Natural killer cell (primary cell): ENCODE results near the gene LIMS2. TPM values are rescaled to one million over a fixed set of nuclear protein-coding genes. Genes with fewer than 3 reads are reported as not detected.

Source experiments
- ATAC-seq, 3 donors: fragments of 150-1000 bp in 2 of 3; fragments of 200-7000 bp in 1 of 3; cut with Tn5 transposase; 1 replicate in 1 of 3; 2 replicates in 2 of 3; pipeline ENCODE4 v1.10.0; 2021; ENCODE audit warnings: mild to moderate bottlenecking in 2 of 3, moderate library complexity in 2 of 3
- DNase-seq, 2 donors: peaks; one replicate each; pipeline versions ENCODE4 v3.0.0 to v3.0.0-alpha.2; 2013 to 2021; ENCODE audit warnings: mixed read lengths in 1 of 2
- H3K27ac ChIP-seq: one replicate; pipeline ENCODE4 v1.5.1; 2013; ENCODE audit warnings: mild to moderate bottlenecking, low read length
- H3K27me3 ChIP-seq: one replicate; pipeline ENCODE4 v1.6.1; 2013; ENCODE audit warnings: low read length; ENCODE audit not compliant: control insufficient read depth, insufficient read depth
- H3K36me3 ChIP-seq: one replicate; pipeline ENCODE4 v1.6.1; 2013; ENCODE audit warnings: low read length; ENCODE audit not compliant: control insufficient read depth, insufficient read depth
- H3K4me1 ChIP-seq: one replicate; pipeline ENCODE4 v1.6.1; 2013; ENCODE audit warnings: low read length; ENCODE audit not compliant: control insufficient read depth, insufficient read depth
- H3K4me3 ChIP-seq: one replicate; pipeline ENCODE4 v1.5.1; 2013; ENCODE audit warnings: low read length
- H3K9me3 ChIP-seq: one replicate; pipeline ENCODE4 v1.6.1; 2013; ENCODE audit warnings: low read length; ENCODE audit not compliant: control insufficient read depth, insufficient read depth
- H3K27ac Mint-ChIP-seq, 2 donors: one replicate each; pipeline ENCODE4 v1.8.0; 2022; ENCODE audit warnings: mild to moderate bottlenecking in 2 of 2, mixed read lengths in 2 of 2, moderate library complexity in 1 of 2
- H3K27me3 Mint-ChIP-seq, 2 donors: one replicate each; pipeline ENCODE4 v1.8.0; 2022; ENCODE audit warnings: low read depth in 2 of 2, mixed read lengths in 2 of 2
- H3K36me3 Mint-ChIP-seq: one replicate; pipeline ENCODE4 v1.8.0; 2022; ENCODE audit warnings: mixed read lengths
- H3K4me1 Mint-ChIP-seq, 2 donors: one replicate each; pipeline ENCODE4 v1.8.0; 2022; ENCODE audit warnings: mixed read lengths in 2 of 2
- H3K4me3 Mint-ChIP-seq: one replicate; pipeline ENCODE4 v1.8.0; 2022; ENCODE audit warnings: mild to moderate bottlenecking, moderate library complexity, mixed read lengths
- H3K9me3 Mint-ChIP-seq, 2 donors: one replicate each; pipeline ENCODE4 v1.8.0; 2022; ENCODE audit warnings: mixed read lengths in 2 of 2
- CTCF ChIP-seq: fragments of 200-600 bp; IDR thresholded peaks from one replicate; pipeline ENCODE4 v1.8.0; 2022; ENCODE audit warnings: antibody characterized with exemption
- WGBS: methylation state at CpG from one replicate; pipeline ENCODE4 v1.1.7; 2013; ENCODE audit warnings: missing lambda C conversion rate; ENCODE audit not compliant: insufficient coverage; 5-methylcytosine and 5-hydroxymethylcytosine counted together
- intact Hi-C: fragments of 100-400 bp; cut with micrococcal nuclease; formaldehyde crosslinking; loops from one replicate; pipeline ENCODE4 v1.14.2; 2022
- total RNA-seq, 4 donors: library from RNA; stranded (reverse); fragments of 120-200 nt in 1 of 4; gene quantifications; one replicate each; pipeline versions ENCODE4 v1.2.3 to v1.2.4, GENCODE V29; 2013 to 2022

The LIMS2 gene
- total RNA-seq, 3 donors from 2014 or later (not counting 1 experiment from before 2014, with no cell fraction given): 0.15 to 0.16 TPM; not detected in 1

GRCh38 chr2:127671557-127672302, 3.6 kb downstream of the LIMS2 start:
- Mint-ChIP-seq H3K9me3 (no peaks in the 10 kb centered on the region), H3K4me3 (no peak overlapping the region), H3K36me3 (no peaks in the 10 kb centered on the region), H3K27ac (no peak overlapping the region), H3K27me3 (peaks cover 42 to 76% of the 10 kb centered on the region in 2 donors), H3K4me1 (peaks cover 5% of the 10 kb centered on the region in 2 donors)
- no peak for TF ChIP-seq CTCF
- Histone ChIP-seq H3K4me1 (peaks cover 12% of the 10 kb centered on the region), H3K9me3 (no peaks in the 10 kb centered on the region), H3K36me3 (no peaks in the 10 kb centered on the region), H3K27me3 (peaks cover 15% of the 10 kb centered on the region), H3K4me3 (no peak overlapping the region), H3K27ac (no peak overlapping the region)
- ATAC-seq: peak in 1 of 3 donors; percentile 30
- WGBS: 81% methylated on average over 13 of the region's 14 CpGs
- DNase-seq: peak in 1 of 2 donors; percentile 7
- intact Hi-C loops: no loop called here

GRCh38 chr2:127670957-127671290, 4.4 kb downstream of the LIMS2 start:
- no peak overlapping the region for H3K27ac ChIP-seq
- peaks cover 14% of the 10 kb centered on the region for H3K27me3 ChIP-seq
- Mint-ChIP-seq H3K9me3 (no peaks in the 10 kb centered on the region), H3K27me3 (peaks cover 41 to 76% of the 10 kb centered on the region in 2 donors), H3K27ac (no peak overlapping the region), H3K4me1 (peaks cover 5% of the 10 kb centered on the region in 2 donors), H3K36me3 (no peaks in the 10 kb centered on the region), H3K4me3 (no peak overlapping the region)
- no peak for ATAC-seq
- intact Hi-C loops: no loop called here
- TF ChIP-seq CTCF: no peak
- no peak overlapping the region for H3K4me3 ChIP-seq
- H3K4me1 ChIP-seq: peaks cover 12% of the 10 kb centered on the region
- no peak for DNase-seq
- H3K9me3 ChIP-seq: no peaks in the 10 kb centered on the region
- WGBS: 87% methylated on average over 5 of the region's 5 CpGs
- no peaks in the 10 kb centered on the region for H3K36me3 ChIP-seq

GRCh38 chr2:127670055-127670956, 5.0 kb downstream of the LIMS2 start:
- TF ChIP-seq CTCF: no peak
- no peak overlapping the region for H3K4me3 Mint-ChIP-seq
- H3K36me3 ChIP-seq: no peaks in the 10 kb centered on the region
- H3K4me1 ChIP-seq: peaks cover 7% of the 10 kb centered on the region
- intact Hi-C loops: no loop called here
- H3K4me3 ChIP-seq: no peak overlapping the region
- no peaks in the 10 kb centered on the region for H3K9me3 ChIP-seq
- peaks cover 42 to 79% of the 10 kb centered on the region in 2 donors for H3K27me3 Mint-ChIP-seq
- no peaks in the 10 kb centered on the region for H3K36me3 Mint-ChIP-seq
- no peak for ATAC-seq
- no peaks in the 10 kb centered on the region for H3K9me3 Mint-ChIP-seq
- H3K27ac ChIP-seq: no peak overlapping the region
- peaks cover 5% of the 10 kb centered on the region in 2 donors for H3K4me1 Mint-ChIP-seq
- peak in 1 of 2 donors; percentile 7 for DNase-seq
- 92% methylated on average over 9 of the region's 10 CpGs for WGBS
- H3K27me3 ChIP-seq: peaks cover 11% of the 10 kb centered on the region
- H3K27ac Mint-ChIP-seq: no peak overlapping the region
